HEK293 (cell line): ENCODE results near the gene NUAK1.

Experiments used
- ATF2 ChIP-seq: fragments of 450-650 bp; formaldehyde crosslinking; IDR thresholded peaks from 2 replicates; pipeline ENCODE4 v1.5.1; 2016; ENCODE audit warnings: missing biosample characterization, missing genetic modification characterization, low read depth
- GFI1B ChIP-seq: fragments of 450-650 bp; formaldehyde crosslinking; IDR thresholded peaks from 2 replicates; pipeline ENCODE4 v1.5.1; 2016; ENCODE audit warnings: missing biosample characterization, missing genetic modification characterization
- GLIS1 ChIP-seq: fragments of 450-650 bp; formaldehyde crosslinking; IDR thresholded peaks from 2 replicates; pipeline ENCODE4 v1.5.1; 2016; ENCODE audit warnings: missing biosample characterization, missing genetic modification characterization
- MEIS1 ChIP-seq: sonication (generic); formaldehyde crosslinking; IDR thresholded peaks from 2 replicates; pipeline ENCODE4 v1.8.1; 2022; ENCODE audit warnings: missing genetic modification reagents, mild to moderate bottlenecking, borderline replicate concordance
- MZF1 ChIP-seq: fragments of 450-650 bp; formaldehyde crosslinking; IDR thresholded peaks from 2 replicates; pipeline ENCODE4 v1.5.1; 2017; ENCODE audit warnings: missing biosample characterization, missing genetic modification characterization, borderline replicate concordance
- SCRT1 ChIP-seq: fragments of 450-650 bp; formaldehyde crosslinking; IDR thresholded peaks from 2 replicates; pipeline ENCODE4 v1.5.1; 2016; ENCODE audit warnings: missing biosample characterization, missing genetic modification characterization, borderline replicate concordance
- SP3 ChIP-seq: fragments of 450-650 bp; formaldehyde crosslinking; IDR thresholded peaks from 2 replicates; pipeline ENCODE4 v1.5.1; 2016; ENCODE audit warnings: missing biosample characterization, missing genetic modification characterization
- YY2 ChIP-seq: fragments of 450-650 bp; formaldehyde crosslinking; IDR thresholded peaks from 2 replicates; pipeline ENCODE4 v1.5.1; 2016; ENCODE audit warnings: missing biosample characterization, missing genetic modification characterization
- ZEB2 ChIP-seq: fragments of 450-650 bp; formaldehyde crosslinking; IDR thresholded peaks from 2 replicates; pipeline ENCODE4 v1.5.1; 2016; ENCODE audit warnings: missing biosample characterization, missing genetic modification characterization
- ZFP3 ChIP-seq: fragments of 450-650 bp; formaldehyde crosslinking; IDR thresholded peaks from 2 replicates; pipeline ENCODE4 v1.5.1; 2016; ENCODE audit warnings: low read depth, missing biosample characterization, missing genetic modification characterization
- ZFP41 ChIP-seq: fragments of 450-650 bp; formaldehyde crosslinking; IDR thresholded peaks from 2 replicates; pipeline ENCODE4 v1.5.1; 2016; ENCODE audit warnings: missing biosample characterization, missing genetic modification characterization, borderline replicate concordance
- ZFP69B ChIP-seq: fragments of 450-650 bp; formaldehyde crosslinking; IDR thresholded peaks from 2 replicates; pipeline ENCODE4 v1.5.1; 2016; ENCODE audit warnings: missing biosample characterization, missing genetic modification characterization
- ZNF114 ChIP-seq: fragments of 450-650 bp; formaldehyde crosslinking; IDR thresholded peaks from 2 replicates; pipeline ENCODE4 v1.5.0; 2017; ENCODE audit warnings: missing biosample characterization, missing genetic modification characterization
- ZNF140 ChIP-seq: fragments of 450-650 bp; formaldehyde crosslinking; IDR thresholded peaks from 2 replicates; pipeline ENCODE4 v1.5.1; 2016; ENCODE audit warnings: missing biosample characterization, missing genetic modification characterization
- ZNF184 ChIP-seq: fragments of 450-650 bp; IDR thresholded peaks from 2 replicates; pipeline ENCODE4 v1.5.1; 2018; ENCODE audit warnings: missing biosample characterization, mild to moderate bottlenecking, missing genetic modification characterization
- ZNF341 ChIP-seq: fragments of 450-650 bp; formaldehyde crosslinking; IDR thresholded peaks from 2 replicates; pipeline ENCODE4; 2016; ENCODE audit warnings: low read depth, missing biosample characterization, missing genetic modification characterization
- ZNF354C ChIP-seq: fragments of 450-650 bp; formaldehyde crosslinking; IDR thresholded peaks from 2 replicates; pipeline ENCODE4 v1.5.1; 2016; ENCODE audit warnings: missing biosample characterization, missing genetic modification characterization, low read depth, borderline replicate concordance
- ZNF37A ChIP-seq: fragments of 450-650 bp; IDR thresholded peaks from 2 replicates; pipeline ENCODE4 v1.5.1; 2018; ENCODE audit warnings: missing biosample characterization, missing genetic modification characterization
- ZNF394 ChIP-seq: fragments of 450-650 bp; formaldehyde crosslinking; IDR thresholded peaks from 2 replicates; pipeline ENCODE4 v1.5.1; 2016; ENCODE audit warnings: missing biosample characterization, missing genetic modification characterization, mild to moderate bottlenecking, moderate library complexity, borderline replicate concordance
- ZNF548 ChIP-seq: fragments of 450-650 bp; formaldehyde crosslinking; IDR thresholded peaks from 2 replicates; pipeline ENCODE4 v1.5.1; 2016; ENCODE audit warnings: missing biosample characterization, missing genetic modification characterization
- ZNF561 ChIP-seq: fragments of 450-650 bp; IDR thresholded peaks from 2 replicates; pipeline ENCODE4 v1.5.1; 2018; ENCODE audit warnings: missing biosample characterization, missing genetic modification characterization, borderline replicate concordance
- ZNF629 ChIP-seq: fragments of 450-650 bp; formaldehyde crosslinking; IDR thresholded peaks from 2 replicates; pipeline ENCODE4 v1.5.1; 2017; ENCODE audit warnings: missing biosample characterization, missing genetic modification characterization
- ZNF660 ChIP-seq: fragments of 450-650 bp; IDR thresholded peaks from 2 replicates; pipeline ENCODE4 v1.5.1; 2018; ENCODE audit warnings: missing biosample characterization, mild to moderate bottlenecking, missing genetic modification characterization
- ZNF664 ChIP-seq: fragments of 450-650 bp; formaldehyde crosslinking; IDR thresholded peaks from 2 replicates; pipeline ENCODE4 v1.5.1; 2016; ENCODE audit warnings: missing biosample characterization, missing genetic modification characterization
- ZNF677 ChIP-seq: fragments of 450-650 bp; IDR thresholded peaks from 2 replicates; pipeline ENCODE4 v1.5.0; 2018; ENCODE audit warnings: missing biosample characterization, mild to moderate bottlenecking, missing genetic modification characterization, moderate library complexity
- ZNF692 ChIP-seq: fragments of 450-650 bp; formaldehyde crosslinking; IDR thresholded peaks from 2 replicates; pipeline ENCODE4 v1.5.1; 2016; ENCODE audit warnings: missing biosample characterization, missing genetic modification characterization
- ZNF830 ChIP-seq: fragments of 450-650 bp; IDR thresholded peaks from 2 replicates; pipeline ENCODE4 v1.5.0; 2018; ENCODE audit warnings: missing biosample characterization, missing genetic modification characterization, low read depth, mild to moderate bottlenecking, moderate library complexity
- TF ChIP-seq, protein P1 (sequence below): fragments of 450-650 bp; formaldehyde crosslinking; IDR thresholded peaks from 2 replicates; pipeline ENCODE4 v1.5.1; 2016; ENCODE audit warnings: missing biosample characterization, missing genetic modification characterization
- TF ChIP-seq, protein P2 (sequence below): fragments of 450-650 bp; formaldehyde crosslinking; IDR thresholded peaks from 2 replicates; pipeline ENCODE4 v1.5.1; 2016; ENCODE audit warnings: missing biosample characterization, missing genetic modification characterization
- TF ChIP-seq, protein P3 (sequence below): fragments of 450-650 bp; formaldehyde crosslinking; conservative IDR thresholded peaks from 2 replicates; pipeline ENCODE4 v1.5.1; 2016; ENCODE audit warnings: low read depth, missing biosample characterization, missing genetic modification characterization

NUAK1 gene

GRCh38 chr12:106030210-106031071 lies 108.3 kb downstream of the NUAK1 start (continued):
- TF ChIP-seq, protein P1, sequence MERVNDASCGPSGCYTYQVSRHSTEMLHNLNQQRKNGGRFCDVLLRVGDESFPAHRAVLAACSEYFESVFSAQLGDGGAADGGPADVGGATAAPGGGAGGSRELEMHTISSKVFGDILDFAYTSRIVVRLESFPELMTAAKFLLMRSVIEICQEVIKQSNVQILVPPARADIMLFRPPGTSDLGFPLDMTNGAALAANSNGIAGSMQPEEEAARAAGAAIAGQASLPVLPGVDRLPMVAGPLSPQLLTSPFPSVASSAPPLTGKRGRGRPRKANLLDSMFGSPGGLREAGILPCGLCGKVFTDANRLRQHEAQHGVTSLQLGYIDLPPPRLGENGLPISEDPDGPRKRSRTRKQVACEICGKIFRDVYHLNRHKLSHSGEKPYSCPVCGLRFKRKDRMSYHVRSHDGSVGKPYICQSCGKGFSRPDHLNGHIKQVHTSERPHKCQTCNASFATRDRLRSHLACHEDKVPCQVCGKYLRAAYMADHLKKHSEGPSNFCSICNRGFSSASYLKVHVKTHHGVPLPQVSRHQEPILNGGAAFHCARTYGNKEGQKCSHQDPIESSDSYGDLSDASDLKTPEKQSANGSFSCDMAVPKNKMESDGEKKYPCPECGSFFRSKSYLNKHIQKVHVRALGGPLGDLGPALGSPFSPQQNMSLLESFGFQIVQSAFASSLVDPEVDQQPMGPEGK (tag by site-specific recombination): 0 out of 2 replicates have a peak, but pooled peaks have one; percentile 13
- TF ChIP-seq GFI1B (tag by site-specific recombination): no peak
- no peak for TF ChIP-seq ZFP41
- TF ChIP-seq ZNF341 (tag by site-specific recombination): no peak
- TF ChIP-seq MZF1 (tag by site-specific recombination): peak; percentile 53; the same call in 1 of the 2 replicates
- TF ChIP-seq SCRT1 (tag by site-specific recombination): no peak
- TF ChIP-seq ZNF184 (tag by site-specific recombination): no peak
- no peak for TF ChIP-seq ZNF354C (tag by site-specific recombination)
- TF ChIP-seq ZEB2 (tag by site-specific recombination): 0 out of 2 replicates have a peak, but pooled peaks have one; percentile 28
- no peak for TF ChIP-seq ZNF677 (tag by site-specific recombination)
- TF ChIP-seq ZNF830: no peak
- no peak for TF ChIP-seq ZNF140 (tag by site-specific recombination)
- no peak for TF ChIP-seq GLIS1 (tag by site-specific recombination)
- no peak for TF ChIP-seq ZFP69B
- TF ChIP-seq MEIS1 (CRISPR knock-in tag): 0 out of 2 replicates have a peak, but pooled peaks have one; percentile 48
- TF ChIP-seq, protein P2, sequence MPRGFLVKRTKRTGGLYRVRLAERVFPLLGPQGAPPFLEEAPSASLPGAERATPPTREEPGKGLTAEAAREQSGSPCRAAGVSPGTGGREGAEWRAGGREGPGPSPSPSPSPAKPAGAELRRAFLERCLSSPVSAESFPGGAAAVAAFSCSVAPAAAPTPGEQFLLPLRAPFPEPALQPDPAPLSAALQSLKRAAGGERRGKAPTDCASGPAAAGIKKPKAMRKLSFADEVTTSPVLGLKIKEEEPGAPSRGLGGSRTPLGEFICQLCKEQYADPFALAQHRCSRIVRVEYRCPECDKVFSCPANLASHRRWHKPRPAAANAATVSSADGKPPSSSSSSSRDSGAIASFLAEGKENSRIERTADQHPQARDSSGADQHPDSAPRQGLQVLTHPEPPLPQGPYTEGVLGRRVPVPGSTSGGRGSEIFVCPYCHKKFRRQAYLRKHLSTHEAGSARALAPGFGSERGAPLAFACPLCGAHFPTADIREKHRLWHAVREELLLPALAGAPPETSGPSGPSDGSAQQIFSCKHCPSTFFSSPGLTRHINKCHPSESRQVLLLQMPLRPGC (tag by site-specific recombination): no peak
- TF ChIP-seq ZNF394 (tag by site-specific recombination): no peak
- TF ChIP-seq, protein P3, sequence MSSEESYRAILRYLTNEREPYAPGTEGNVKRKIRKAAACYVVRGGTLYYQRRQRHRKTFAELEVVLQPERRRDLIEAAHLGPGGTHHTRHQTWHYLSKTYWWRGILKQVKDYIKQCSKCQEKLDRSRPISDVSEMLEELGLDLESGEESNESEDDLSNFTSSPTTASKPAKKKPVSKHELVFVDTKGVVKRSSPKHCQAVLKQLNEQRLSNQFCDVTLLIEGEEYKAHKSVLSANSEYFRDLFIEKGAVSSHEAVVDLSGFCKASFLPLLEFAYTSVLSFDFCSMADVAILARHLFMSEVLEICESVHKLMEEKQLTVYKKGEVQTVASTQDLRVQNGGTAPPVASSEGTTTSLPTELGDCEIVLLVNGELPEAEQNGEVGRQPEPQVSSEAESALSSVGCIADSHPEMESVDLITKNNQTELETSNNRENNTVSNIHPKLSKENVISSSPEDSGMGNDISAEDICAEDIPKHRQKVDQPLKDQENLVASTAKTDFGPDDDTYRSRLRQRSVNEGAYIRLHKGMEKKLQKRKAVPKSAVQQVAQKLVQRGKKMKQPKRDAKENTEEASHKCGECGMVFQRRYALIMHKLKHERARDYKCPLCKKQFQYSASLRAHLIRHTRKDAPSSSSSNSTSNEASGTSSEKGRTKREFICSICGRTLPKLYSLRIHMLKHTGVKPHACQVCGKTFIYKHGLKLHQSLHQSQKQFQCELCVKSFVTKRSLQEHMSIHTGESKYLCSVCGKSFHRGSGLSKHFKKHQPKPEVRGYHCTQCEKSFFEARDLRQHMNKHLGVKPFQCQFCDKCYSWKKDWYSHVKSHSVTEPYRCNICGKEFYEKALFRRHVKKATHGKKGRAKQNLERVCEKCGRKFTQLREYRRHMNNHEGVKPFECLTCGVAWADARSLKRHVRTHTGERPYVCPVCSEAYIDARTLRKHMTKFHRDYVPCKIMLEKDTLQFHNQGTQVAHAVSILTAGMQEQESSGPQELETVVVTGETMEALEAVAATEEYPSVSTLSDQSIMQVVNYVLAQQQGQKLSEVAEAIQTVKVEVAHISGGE (tag by site-specific recombination): no peak
- no peak for TF ChIP-seq ATF2
- no peak for TF ChIP-seq ZNF660
- no peak for TF ChIP-seq ZNF664
- no peak for TF ChIP-seq SP3 (tag by site-specific recombination)
- no peak for TF ChIP-seq ZNF629 (tag by site-specific recombination)
- TF ChIP-seq ZNF114 (tag by site-specific recombination): no peak
- TF ChIP-seq ZNF548 (tag by site-specific recombination): no peak
- TF ChIP-seq ZNF692 (tag by site-specific recombination): 0 out of 2 replicates have a peak, but pooled peaks have one; percentile 23
- no peak for TF ChIP-seq YY2
- TF ChIP-seq ZNF561: no peak
- no peak for TF ChIP-seq ZFP3 (tag by site-specific recombination)
- no peak for TF ChIP-seq ZNF37A
